ENCODE measurements around the gene RALGAPA1. TPM values are rescaled to one million over a fixed set of nuclear protein-coding genes. Genes with fewer than 3 reads are reported as not detected.

RALGAPA1 gene
- total and polyA plus RNA-seq, 2 of the 13 experiments (the other 11 are each of a cell fraction or from before 2014, with no cell fraction given), result 65.0 to 89.2 TPM

- peak; percentile 91 for TF ChIP-seq ZNF609 (CRISPR knock-in tag; IDR thresholded peaks at IDR 0.05; ENCODE audit: borderline replicate concordance)
- 0 out of 2 replicates have a peak, but pooled peaks have one; percentile 22 for TF ChIP-seq ZFP36L1 (CRISPR knock-in tag; IDR thresholded peaks at IDR 0.05)
- peak; percentile 39; the same call in 1 of the 2 replicates for TF ChIP-seq KMT2A (CRISPR knock-in tag; IDR thresholded peaks at IDR 0.05)
- TF ChIP-seq PRDM15 (CRISPR knock-in tag; IDR thresholded peaks at IDR 0.05), result peak; percentile 90
- peak; percentile 88; the same call in 1 of the 2 replicates for TF ChIP-seq ZBTB20 (CRISPR knock-in tag; IDR thresholded peaks at IDR 0.05; ENCODE audit: borderline replicate concordance, low read depth)
- no peak for TF ChIP-seq BATF2 (CRISPR knock-in tag; IDR thresholded peaks at IDR 0.05)
- TF ChIP-seq CHD4 (IDR thresholded peaks at IDR 0.05; ENCODE audit: borderline replicate concordance, low read length), result peak; percentile 77
- peak; percentile 56 for TF ChIP-seq STAT6 (CRISPR knock-in tag; IDR thresholded peaks at IDR 0.05; ENCODE audit: borderline replicate concordance)
- no peak for TF ChIP-seq GABPA (IDR thresholded peaks at IDR 0.05; ENCODE audit: low read depth, low read length)
- 0 out of 2 replicates have a peak, but pooled peaks have one; percentile 17 for TF ChIP-seq GABPA (CRISPR knock-in tag; IDR thresholded peaks at IDR 0.05; ENCODE audit: low read depth)
- TF ChIP-seq SP1 (IDR thresholded peaks at IDR 0.05), result no peak
- peak; percentile 27; the same call in 1 of the 2 replicates for TF ChIP-seq SP1 (CRISPR knock-in tag; IDR thresholded peaks at IDR 0.05)
- peak in 1 of 2 experiments; percentile 76; a peak in 1 of 4 replicates for TF ChIP-seq ATF4 (CRISPR knock-in tag; IDR thresholded peaks at IDR 0.05)
- TF ChIP-seq YY1 (IDR thresholded peaks at IDR 0.05; ENCODE audit: insufficient read depth, insufficient replicate concordance, low read depth, low read length), result peak; percentile 45
Observed at GRCh38 chr14:35807131-35807961, 1.7 kb downstream of the RALGAPA1 start (continued).
